DOHH2 (cell line): Measurements from ENCODE around the gene GLRA3.

ENCODE experiments used
- EZH2phosphoT487 ChIP-seq: fragments of 200-600 bp; sonication (generic); IDR thresholded peaks from 2 replicates; pipeline ENCODE4 v1.6.1; 2017; ENCODE audit warnings: borderline replicate concordance, mild to moderate bottlenecking, antibody characterized with exemption, low read length, moderate library complexity, mixed read lengths
- TF ChIP-seq, protein P1 (sequence below): fragments of 200-600 bp; sonication (generic); IDR thresholded peaks from one replicate; pipeline ENCODE4 v1.5.1; 2014; ENCODE audit warnings: antibody characterized with exemption, mild to moderate bottlenecking, low read depth, low read length; ENCODE audit not compliant: poor library complexity, severe bottlenecking

DNA sequence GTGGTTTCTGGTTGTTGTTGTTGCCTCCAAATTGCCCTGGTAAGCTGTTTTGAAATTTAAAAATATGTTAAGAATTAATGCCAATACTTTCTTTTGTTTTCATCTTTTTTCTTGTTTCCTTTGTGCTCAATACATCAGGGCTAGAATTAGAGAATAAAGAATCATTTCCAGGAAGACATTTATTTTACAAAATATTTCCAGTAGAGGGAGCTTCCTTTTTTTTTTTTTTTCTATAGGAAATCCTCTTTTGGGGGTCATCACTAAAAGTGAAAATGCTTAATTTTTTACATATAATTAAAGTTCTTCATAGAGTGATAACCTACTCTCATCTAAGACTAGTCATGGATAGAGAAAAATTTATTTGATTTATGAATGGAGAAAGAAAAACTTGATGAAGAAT, 2.4 kb downstream of the GLRA3 start:
- TF ChIP-seq, protein P1, sequence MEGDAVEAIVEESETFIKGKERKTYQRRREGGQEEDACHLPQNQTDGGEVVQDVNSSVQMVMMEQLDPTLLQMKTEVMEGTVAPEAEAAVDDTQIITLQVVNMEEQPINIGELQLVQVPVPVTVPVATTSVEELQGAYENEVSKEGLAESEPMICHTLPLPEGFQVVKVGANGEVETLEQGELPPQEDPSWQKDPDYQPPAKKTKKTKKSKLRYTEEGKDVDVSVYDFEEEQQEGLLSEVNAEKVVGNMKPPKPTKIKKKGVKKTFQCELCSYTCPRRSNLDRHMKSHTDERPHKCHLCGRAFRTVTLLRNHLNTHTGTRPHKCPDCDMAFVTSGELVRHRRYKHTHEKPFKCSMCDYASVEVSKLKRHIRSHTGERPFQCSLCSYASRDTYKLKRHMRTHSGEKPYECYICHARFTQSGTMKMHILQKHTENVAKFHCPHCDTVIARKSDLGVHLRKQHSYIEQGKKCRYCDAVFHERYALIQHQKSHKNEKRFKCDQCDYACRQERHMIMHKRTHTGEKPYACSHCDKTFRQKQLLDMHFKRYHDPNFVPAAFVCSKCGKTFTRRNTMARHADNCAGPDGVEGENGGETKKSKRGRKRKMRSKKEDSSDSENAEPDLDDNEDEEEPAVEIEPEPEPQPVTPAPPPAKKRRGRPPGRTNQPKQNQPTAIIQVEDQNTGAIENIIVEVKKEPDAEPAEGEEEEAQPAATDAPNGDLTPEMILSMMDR, result peak; percentile 38
- TF ChIP-seq EZH2phosphoT487, result no peak
